ENCODE measurements around the gene SLC24A4.
"Not testable (repeated sequence)": the region's sequence is repeated elsewhere in the genome, so short reads cannot be mapped to it uniquely, and the experiment has no call there.

SLC24A4 gene

GRCh38 chr14:92528486-92529100, 205.6 kb downstream of the SLC24A4 start:
- no peak for DNase-seq (ENCODE audit: low read depth)
- TF ChIP-seq, protein P1, sequence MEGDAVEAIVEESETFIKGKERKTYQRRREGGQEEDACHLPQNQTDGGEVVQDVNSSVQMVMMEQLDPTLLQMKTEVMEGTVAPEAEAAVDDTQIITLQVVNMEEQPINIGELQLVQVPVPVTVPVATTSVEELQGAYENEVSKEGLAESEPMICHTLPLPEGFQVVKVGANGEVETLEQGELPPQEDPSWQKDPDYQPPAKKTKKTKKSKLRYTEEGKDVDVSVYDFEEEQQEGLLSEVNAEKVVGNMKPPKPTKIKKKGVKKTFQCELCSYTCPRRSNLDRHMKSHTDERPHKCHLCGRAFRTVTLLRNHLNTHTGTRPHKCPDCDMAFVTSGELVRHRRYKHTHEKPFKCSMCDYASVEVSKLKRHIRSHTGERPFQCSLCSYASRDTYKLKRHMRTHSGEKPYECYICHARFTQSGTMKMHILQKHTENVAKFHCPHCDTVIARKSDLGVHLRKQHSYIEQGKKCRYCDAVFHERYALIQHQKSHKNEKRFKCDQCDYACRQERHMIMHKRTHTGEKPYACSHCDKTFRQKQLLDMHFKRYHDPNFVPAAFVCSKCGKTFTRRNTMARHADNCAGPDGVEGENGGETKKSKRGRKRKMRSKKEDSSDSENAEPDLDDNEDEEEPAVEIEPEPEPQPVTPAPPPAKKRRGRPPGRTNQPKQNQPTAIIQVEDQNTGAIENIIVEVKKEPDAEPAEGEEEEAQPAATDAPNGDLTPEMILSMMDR (conservative IDR thresholded peaks at IDR 0.05; ENCODE audit: low read length): no peak
- no peak overlapping the region for H3K4me3 ChIP-seq (ENCODE audit: low read length)

DNA sequence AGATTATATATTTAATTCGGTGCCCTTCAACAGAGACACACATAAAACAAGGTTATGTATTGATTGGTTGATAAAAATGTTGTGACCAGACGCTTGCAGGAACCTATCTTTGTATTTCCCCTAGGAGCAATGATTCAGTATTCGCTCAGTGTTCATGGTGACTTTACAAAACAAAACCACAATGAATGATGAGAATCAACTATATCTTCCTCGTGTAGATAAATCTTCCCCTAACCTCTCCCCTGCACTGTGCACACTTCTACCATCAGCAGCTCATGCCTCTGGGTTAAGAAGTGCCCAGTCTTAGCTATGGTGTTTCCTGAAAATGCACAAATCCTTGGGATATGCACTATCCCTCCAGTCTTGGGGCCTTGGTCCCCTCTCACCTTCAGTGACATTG, 206.9 kb downstream of the SLC24A4 start:
- TF ChIP-seq, protein P1 (conservative IDR thresholded peaks at IDR 0.05; ENCODE audit: low read length): no peak
- DNase-seq (ENCODE audit: low read depth): no peak
- H3K4me3 ChIP-seq (ENCODE audit: low read length): no peak overlapping the region

- DNase-seq (ENCODE audit: low read depth): no peak
- TF ChIP-seq, protein P1 (conservative IDR thresholded peaks at IDR 0.05; ENCODE audit: low read length): no peak
- H3K4me3 ChIP-seq (ENCODE audit: low read length): no peak overlapping the region
Observed at GRCh38 chr14:92531106-92531873, 208.3 kb downstream of the SLC24A4 start.

DNA sequence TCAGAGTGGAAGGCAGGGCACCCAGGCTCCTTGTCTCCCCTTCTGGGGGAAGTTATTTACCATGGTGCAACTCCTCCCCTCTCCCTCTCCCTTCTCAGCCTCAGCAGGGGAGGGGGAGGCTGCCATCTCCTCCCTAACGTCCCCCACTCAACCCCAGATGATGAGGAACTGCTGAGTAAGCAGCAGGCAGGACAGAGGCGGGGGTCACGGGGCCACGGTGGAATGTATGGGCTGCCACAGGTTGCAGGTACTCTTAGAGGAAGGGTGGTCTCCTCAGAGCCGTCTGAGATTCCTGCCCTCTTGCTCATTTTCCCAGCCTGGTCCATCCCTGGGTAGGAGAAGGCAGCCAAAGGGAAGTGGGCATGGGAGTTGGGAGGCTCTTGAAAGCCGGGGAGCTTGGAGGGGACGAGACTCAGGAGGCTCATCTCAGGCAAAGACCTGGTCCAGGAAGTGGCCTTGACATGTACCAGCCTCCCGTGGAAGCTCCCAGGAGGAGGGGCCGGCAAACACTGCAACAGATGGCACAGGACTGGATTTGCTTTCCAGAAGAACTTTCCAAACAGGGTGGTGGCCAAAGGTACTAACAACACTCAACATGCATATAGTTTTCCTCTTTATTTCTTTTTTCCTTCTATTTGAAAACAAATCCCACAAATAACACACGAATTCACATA, 209.7 kb downstream of the SLC24A4 start:
- H3K4me3 ChIP-seq (ENCODE audit: low read length): no peak overlapping the region
- no peak for DNase-seq (ENCODE audit: low read depth)
- TF ChIP-seq, protein P1 (conservative IDR thresholded peaks at IDR 0.05; ENCODE audit: low read length): no peak

- H3K4me3 ChIP-seq (ENCODE audit: low read length): no peak overlapping the region
- DNase-seq (ENCODE audit: low read depth): no peak
- TF ChIP-seq, protein P1 (conservative IDR thresholded peaks at IDR 0.05; ENCODE audit: low read length): no peak
Observed at GRCh38 chr14:92534932-92535643, 212.1 kb downstream of the SLC24A4 start.

- H3K4me3 ChIP-seq (ENCODE audit: low read length): not testable (repeated sequence)
- DNase-seq (ENCODE audit: low read depth): peak; percentile 85
Observed at GRCh38 chr14:92536231-92536630, 213.3 kb downstream of the SLC24A4 start.

GRCh38 chr14:92538412-92538985, 215.5 kb downstream of the SLC24A4 start:
- H3K4me3 ChIP-seq (ENCODE audit: low read length): no peak overlapping the region
- DNase-seq (ENCODE audit: low read depth): no peak
- TF ChIP-seq, protein P1 (conservative IDR thresholded peaks at IDR 0.05; ENCODE audit: low read length): no peak
